ENCODE measurements around the gene ROR2. TPM values are rescaled to one million over a fixed set of nuclear protein-coding genes. Genes with fewer than 3 reads are reported as not detected.

ROR2 gene
- polyA plus RNA-seq, 1 experiment = 9.7 TPM

GRCh38 chr9:91724068-91724440 is 226.0 kb downstream of the ROR2 start:
- TF ChIP-seq, protein P1, sequence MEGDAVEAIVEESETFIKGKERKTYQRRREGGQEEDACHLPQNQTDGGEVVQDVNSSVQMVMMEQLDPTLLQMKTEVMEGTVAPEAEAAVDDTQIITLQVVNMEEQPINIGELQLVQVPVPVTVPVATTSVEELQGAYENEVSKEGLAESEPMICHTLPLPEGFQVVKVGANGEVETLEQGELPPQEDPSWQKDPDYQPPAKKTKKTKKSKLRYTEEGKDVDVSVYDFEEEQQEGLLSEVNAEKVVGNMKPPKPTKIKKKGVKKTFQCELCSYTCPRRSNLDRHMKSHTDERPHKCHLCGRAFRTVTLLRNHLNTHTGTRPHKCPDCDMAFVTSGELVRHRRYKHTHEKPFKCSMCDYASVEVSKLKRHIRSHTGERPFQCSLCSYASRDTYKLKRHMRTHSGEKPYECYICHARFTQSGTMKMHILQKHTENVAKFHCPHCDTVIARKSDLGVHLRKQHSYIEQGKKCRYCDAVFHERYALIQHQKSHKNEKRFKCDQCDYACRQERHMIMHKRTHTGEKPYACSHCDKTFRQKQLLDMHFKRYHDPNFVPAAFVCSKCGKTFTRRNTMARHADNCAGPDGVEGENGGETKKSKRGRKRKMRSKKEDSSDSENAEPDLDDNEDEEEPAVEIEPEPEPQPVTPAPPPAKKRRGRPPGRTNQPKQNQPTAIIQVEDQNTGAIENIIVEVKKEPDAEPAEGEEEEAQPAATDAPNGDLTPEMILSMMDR (IDR thresholded peaks at IDR 0.05; ENCODE audit: low read depth, low read length) = no peak
- peaks cover 2% of the 10 kb centered on the region for H3K27me3 ChIP-seq (ENCODE audit: control insufficient read depth, insufficient read depth, low read length)
- H3K9me3 ChIP-seq (ENCODE audit: control insufficient read depth, insufficient read depth, low read length) = no peaks in the 10 kb centered on the region; the same call in 1 of the 2 replicates
- CTCF ChIA-PET = interaction anchor here (0.7 to 4.0 kb wide), 5 partner anchors 10 to 809 kb away, joined by 3 to 15 read pairs (median 5); no protein-coding TSS in a partner anchor
- no peak overlapping the region for H3K4me3 ChIP-seq (ENCODE audit: low read depth, low read length)
- no peak overlapping the region for H3K27ac ChIP-seq (ENCODE audit: low read depth, low read length)
- POLR2A ChIA-PET = no interaction called here
- no peak for DNase-seq (ENCODE audit: low read depth, low spot score)

- CTCF ChIA-PET = interaction anchor here (0.7 to 4.0 kb wide), 5 partner anchors 10 to 808 kb away, joined by 3 to 15 read pairs (median 3); no protein-coding TSS in a partner anchor
- DNase-seq (ENCODE audit: low read depth, low spot score) = no peak
Measured at GRCh38 chr9:91723420-91724067, 226.5 kb downstream of the ROR2 start.

GRCh38 chr9:91720751-91721705 is 229.0 kb downstream of the ROR2 start:
- Histone ChIP-seq H3K9me3 (ENCODE audit: control insufficient read depth, insufficient read depth, low read length) (peaks cover 8% of the 10 kb centered on the region), H3K4me3 (ENCODE audit: low read depth, low read length) (no peak overlapping the region), H3K27me3 (ENCODE audit: control insufficient read depth, insufficient read depth, low read length) (peaks cover 2% of the 10 kb centered on the region), H3K27ac (ENCODE audit: low read depth, low read length) (no peak overlapping the region)
- TF ChIP-seq, protein P1 (IDR thresholded peaks at IDR 0.05; ENCODE audit: low read depth, low read length) = no peak
- DNase-seq (ENCODE audit: low read depth, low spot score) = no peak
- CTCF ChIA-PET = interaction anchor here (0.7 to 2.5 kb wide), 2 partner anchors 651 to 805 kb away, joined by 3 to 9 read pairs; no protein-coding TSS in a partner anchor
- POLR2A ChIA-PET = no interaction called here

More at GRCh38 chr9:91723420-91724067, 226.5 kb downstream of the ROR2 start:
- peaks cover 2% of the 10 kb centered on the region for H3K27me3 ChIP-seq (ENCODE audit: control insufficient read depth, insufficient read depth, low read length)
- POLR2A ChIA-PET = no interaction called here
- H3K9me3 ChIP-seq (ENCODE audit: control insufficient read depth, insufficient read depth, low read length) = no peaks in the 10 kb centered on the region; the same call in 1 of the 2 replicates
- H3K27ac ChIP-seq (ENCODE audit: low read depth, low read length) = no peak overlapping the region
- TF ChIP-seq, protein P1 (IDR thresholded peaks at IDR 0.05; ENCODE audit: low read depth, low read length) = no peak
- H3K4me3 ChIP-seq (ENCODE audit: low read depth, low read length) = no peak overlapping the region

DNA sequence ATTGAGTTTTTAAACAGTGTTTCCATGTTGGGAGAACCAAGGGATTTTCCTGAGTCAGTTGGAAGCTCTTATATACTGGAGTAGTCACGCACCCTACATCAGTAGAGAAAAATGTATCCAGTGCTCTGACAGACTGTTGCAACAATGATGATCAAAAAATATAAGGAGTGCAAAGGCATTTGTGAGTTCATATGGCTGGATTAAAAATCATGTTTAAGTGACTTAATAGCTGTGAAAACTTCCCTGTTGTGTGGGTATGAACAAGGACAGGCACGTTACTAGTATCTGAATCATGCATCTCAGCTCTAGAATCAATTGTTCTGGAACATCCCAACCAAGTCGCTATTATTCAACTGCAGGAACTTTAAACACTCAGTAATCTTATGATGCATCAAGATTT is 229.7 kb downstream of the ROR2 start:
- POLR2A ChIA-PET = no interaction called here
- no peak overlapping the region for H3K27ac ChIP-seq (ENCODE audit: low read depth, low read length)

More for the DNA sequence above, 229.7 kb downstream of the ROR2 start:
- H3K27me3 ChIP-seq (ENCODE audit: control insufficient read depth, insufficient read depth, low read length) = peaks cover 2% of the 10 kb centered on the region
- H3K9me3 ChIP-seq (ENCODE audit: control insufficient read depth, insufficient read depth, low read length) = peaks cover 8% of the 10 kb centered on the region
- H3K4me3 ChIP-seq (ENCODE audit: low read depth, low read length) = no peak overlapping the region
- CTCF ChIA-PET = interaction anchor here (2.5 kb wide), 1 partner anchor 805 kb away, joined by 9 read pairs; no protein-coding TSS in a partner anchor
- DNase-seq (ENCODE audit: low read depth, low spot score) = no peak
- TF ChIP-seq, protein P1 (IDR thresholded peaks at IDR 0.05; ENCODE audit: low read depth, low read length) = no peak

Measured in AG04450 (cell line).